Raji (cell line): ENCODE measurements around the gene PNPLA8.

ENCODE experiments used
- POLR2A ChIP-seq: IDR thresholded peaks from 2 replicates; pipeline ENCODE4 v1.6.1; 2011; ENCODE audit warnings: low read depth, low read length, control low read depth; ENCODE audit not compliant: insufficient read depth

Gene PNPLA8

GRCh38 chr7:108492742-108493141 is 33.2 kb downstream of the PNPLA8 start:
- no peak for TF ChIP-seq POLR2A

GRCh38 chr7:108488768-108489538 is 37.0 kb downstream of the PNPLA8 start:
- no peak for TF ChIP-seq POLR2A

GRCh38 chr7:108487646-108488045 is 38.3 kb downstream of the PNPLA8 start:
- TF ChIP-seq POLR2A: no peak

GRCh38 chr7:108486291-108486966 is 39.5 kb downstream of the PNPLA8 start:
- no peak for TF ChIP-seq POLR2A

GRCh38 chr7:108484137-108484536 is 41.8 kb downstream of the PNPLA8 start:
- no peak for TF ChIP-seq POLR2A

GRCh38 chr7:108480311-108480710 is 45.6 kb downstream of the PNPLA8 start:
- no peak for TF ChIP-seq POLR2A

GRCh38 chr7:108479751-108480150 is 46.2 kb downstream of the PNPLA8 start:
- no peak for TF ChIP-seq POLR2A

GRCh38 chr7:108479118-108479517 is 46.8 kb downstream of the PNPLA8 start:
- TF ChIP-seq POLR2A: no peak

GRCh38 chr7:108468246-108468645 is 57.7 kb downstream of the PNPLA8 start:
- TF ChIP-seq POLR2A: no peak

- no peak for TF ChIP-seq POLR2A
Observed at GRCh38 chr7:108467391-108467790, 58.5 kb downstream of the PNPLA8 start.

- TF ChIP-seq POLR2A: no peak
Observed at GRCh38 chr7:108464743-108465142, 61.2 kb downstream of the PNPLA8 start.

- no peak for TF ChIP-seq POLR2A
Observed at GRCh38 chr7:108463613-108464012, 62.3 kb downstream of the PNPLA8 start.

- no peak for TF ChIP-seq POLR2A
Observed at GRCh38 chr7:108461840-108462239, 64.1 kb downstream of the PNPLA8 start.

- no peak for TF ChIP-seq POLR2A
Observed at GRCh38 chr7:108460964-108461363, 65.0 kb downstream of the PNPLA8 start.

GRCh38 chr7:108459922-108460551 is 65.9 kb downstream of the PNPLA8 start:
- TF ChIP-seq POLR2A: no peak

- no peak for TF ChIP-seq POLR2A
Observed at GRCh38 chr7:108457871-108458270, 68.1 kb downstream of the PNPLA8 start.

- no peak for TF ChIP-seq POLR2A
Observed at GRCh38 chr7:108456845-108457540, 68.9 kb downstream of the PNPLA8 start.
